HG03575 (cell line): ENCODE data around the gene FLOT1.

ENCODE experiments used
- ATAC-seq: cut with Tn5 transposase; IDR thresholded peaks from one replicate; pipeline ENCODE4 v1.9.1; 2021; ENCODE audit not compliant: unreplicated experiment, insufficient number of reproducible peaks, low FRiP score; ENCODE audit errors: extremely low read depth

The FLOT1 gene

DNA sequence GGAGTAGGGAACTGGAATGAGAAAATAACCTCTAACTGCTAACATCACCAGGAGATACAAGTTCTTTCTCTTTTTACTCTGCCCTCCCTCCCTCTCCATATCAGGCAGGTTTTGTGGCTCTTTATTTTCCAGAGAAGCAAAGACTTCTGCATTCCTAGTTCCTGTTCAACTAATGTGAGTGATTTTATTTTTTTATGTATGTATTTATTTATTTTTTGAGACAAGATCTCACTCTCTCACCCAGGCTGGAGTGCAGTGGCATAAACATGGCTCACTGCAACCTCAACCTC is 7.8 kb upstream of the FLOT1 start:
- ATAC-seq: no peak

DNA sequence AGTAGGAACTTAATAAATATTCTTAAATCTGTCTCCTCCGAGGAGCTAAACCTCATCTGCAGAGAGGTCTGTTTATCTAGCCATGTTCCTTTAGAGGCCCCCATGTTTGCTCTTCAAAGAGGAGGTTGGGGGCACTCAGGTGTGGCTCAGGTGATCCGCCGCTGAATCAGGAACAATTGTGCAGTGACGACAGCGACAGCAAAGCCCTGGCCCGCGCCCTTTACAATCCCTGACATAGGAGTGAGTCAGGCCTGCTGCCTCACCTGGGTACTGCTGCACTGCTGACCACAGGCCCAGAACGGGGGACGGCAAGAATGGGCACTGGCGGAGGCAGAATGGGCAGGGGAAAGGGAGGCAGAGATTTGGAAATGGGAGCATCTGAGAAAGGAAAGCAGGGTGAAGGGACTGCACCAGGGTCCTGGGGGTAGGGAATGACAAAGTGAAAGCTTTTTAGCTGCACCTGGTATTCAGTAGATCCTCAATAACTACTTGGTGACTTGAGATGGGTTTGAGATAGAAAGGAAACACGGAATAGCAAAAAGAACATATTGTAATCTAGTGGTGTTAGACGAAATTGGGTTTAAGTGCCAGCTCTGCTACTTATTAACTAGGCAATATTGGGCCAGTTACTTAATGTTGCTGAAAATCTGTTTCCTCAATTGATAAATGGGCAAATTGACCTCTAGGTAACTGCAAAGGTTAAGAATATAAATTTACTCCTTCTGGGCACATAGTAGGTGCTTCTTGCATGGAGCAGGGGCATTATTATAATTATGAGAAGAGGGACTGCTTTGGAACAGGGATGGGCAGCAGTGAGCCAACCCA is 7.3 kb upstream of the FLOT1 start:
- no peak for ATAC-seq

GRCh38 chr6:30748851-30749540 is 6.5 kb upstream of the FLOT1 start:
- no peak for ATAC-seq

- no peak for ATAC-seq
Measured at GRCh38 chr6:30747902-30748769, 5.6 kb upstream of the FLOT1 start.

DNA sequence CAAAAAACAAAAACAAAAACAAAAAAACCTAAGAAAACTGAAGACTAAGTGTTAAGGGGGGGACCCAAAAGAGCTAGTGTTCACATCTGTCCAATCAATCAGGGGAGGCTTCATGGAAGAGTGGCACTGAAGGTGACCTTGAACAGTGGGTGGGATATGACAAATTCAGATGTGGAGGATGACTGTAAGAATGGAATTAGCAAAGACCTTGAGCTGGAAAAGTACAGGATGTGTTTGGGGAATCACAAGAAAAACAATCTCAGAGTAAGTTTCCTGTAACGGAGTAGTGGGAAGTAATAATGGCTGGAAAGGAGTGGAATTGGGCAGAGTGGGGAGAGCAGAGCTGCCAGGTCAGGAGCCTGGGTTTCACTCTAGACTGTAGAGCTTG is 4.8 kb upstream of the FLOT1 start:
- no peak for ATAC-seq

DNA sequence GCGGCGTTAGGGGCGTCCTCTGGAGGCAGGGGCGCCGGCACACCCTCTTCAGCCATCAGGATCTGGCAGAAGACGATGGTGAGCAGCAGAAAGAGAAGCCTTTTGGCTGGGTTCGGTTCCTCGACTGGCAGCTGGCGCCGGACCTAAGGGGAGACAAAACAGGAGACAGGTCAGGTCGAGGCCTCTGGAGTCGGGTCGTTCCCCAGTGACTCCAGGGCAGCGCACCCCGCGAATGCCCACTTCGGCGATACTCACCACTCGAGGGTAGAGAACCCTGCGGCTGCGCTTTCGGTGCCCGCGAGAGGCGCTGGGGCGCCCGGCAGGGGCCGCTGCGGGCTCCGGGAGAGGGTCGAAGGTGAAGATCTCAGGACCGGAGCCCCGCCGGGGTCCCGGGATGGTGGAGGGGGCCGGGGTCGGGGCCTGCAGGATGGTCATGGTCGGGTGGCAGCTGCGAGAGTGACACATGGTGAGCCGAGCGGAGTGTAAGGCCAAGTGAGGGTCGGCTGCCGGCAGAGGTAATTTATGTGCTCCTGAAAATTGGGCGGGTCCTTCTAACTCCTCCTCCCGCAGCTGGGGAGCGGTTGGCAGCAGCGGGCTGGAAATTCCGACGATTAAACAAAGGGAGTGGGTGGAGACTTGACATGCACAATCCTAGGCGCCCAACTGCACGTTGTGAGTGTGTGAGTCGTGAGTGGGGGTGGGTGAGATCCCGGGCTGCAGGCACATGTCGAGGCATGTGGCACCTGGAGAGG is 1.7 kb upstream of the FLOT1 start, which contains the start of gene IER3:
IER3 (minus strand) TSS at position 494 of the 752 bp plus-strand sequence; CDS start at position 465, 29 bp downstream.
- no peak for ATAC-seq

DNA sequence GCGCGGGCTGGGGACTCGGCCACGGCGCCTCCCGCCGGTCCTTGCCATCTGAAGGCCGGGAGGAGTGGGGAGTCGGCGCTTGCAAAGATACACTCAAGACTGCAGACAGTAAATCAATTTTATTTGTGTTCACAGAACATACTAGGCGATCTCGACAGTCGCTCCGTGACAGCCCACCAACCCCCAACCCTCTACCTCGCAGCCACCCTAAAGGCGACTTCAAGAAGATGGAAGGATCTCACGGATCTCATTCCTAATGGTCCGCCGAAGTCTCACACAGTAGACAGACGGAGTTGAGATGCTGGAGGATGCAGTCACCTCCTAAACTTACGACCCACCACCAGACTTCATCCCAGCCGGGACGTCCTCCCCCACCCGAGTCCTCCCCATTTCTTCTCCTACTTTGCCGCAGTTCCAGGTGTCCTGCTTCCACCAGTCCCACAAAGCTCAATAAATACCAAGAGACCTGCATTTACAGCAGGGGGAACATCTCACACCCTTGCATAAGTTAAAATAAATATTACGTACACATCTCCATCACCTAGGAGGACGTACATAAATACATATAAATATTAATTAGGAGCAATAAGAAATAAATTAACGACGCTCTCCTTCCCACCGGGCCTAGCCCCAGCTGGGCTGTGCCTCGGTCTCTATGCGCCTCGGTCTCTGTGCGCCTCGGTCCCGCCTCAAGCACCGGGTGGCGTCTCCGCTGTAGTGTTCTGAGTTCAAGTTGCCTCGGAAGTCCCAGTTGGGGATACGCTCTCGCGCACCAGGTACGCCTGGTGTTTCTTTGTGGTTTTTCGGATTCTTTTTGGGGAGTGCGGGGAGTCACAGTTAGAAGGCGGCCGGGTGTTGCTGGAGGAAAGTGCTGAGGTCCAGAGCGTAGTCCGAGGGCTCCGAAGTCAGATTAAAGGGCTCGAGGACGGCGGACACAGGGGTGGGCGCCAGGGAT is 889 bp upstream of the FLOT1 start:
- no peak for ATAC-seq

DNA sequence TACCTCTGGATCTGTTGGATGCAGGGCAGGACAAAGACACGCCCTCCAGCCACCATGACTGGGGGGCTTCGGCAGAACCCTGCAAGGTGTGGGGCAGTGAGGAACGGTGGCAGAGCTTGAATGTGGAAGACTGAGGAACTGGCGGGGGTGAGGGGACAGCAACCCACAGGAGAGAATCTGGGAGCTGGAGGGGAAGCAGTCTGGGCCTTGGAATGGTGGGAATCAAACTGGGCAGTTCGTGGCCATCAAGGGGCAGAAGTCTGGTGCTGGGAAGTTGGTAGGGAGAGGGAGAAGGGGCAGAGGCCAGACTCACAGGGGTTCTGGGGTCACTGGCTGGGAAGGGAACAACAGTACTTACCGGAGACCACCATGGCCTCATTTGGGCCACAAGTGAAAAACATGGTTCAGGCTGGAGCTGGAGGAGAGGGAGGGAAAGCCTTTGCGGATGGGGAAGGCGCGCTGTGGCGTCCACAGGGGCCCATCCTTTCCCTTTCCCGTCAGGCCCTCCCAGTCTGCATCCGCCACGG is 635 bp downstream of the FLOT1 start:
- ATAC-seq: no peak

DNA sequence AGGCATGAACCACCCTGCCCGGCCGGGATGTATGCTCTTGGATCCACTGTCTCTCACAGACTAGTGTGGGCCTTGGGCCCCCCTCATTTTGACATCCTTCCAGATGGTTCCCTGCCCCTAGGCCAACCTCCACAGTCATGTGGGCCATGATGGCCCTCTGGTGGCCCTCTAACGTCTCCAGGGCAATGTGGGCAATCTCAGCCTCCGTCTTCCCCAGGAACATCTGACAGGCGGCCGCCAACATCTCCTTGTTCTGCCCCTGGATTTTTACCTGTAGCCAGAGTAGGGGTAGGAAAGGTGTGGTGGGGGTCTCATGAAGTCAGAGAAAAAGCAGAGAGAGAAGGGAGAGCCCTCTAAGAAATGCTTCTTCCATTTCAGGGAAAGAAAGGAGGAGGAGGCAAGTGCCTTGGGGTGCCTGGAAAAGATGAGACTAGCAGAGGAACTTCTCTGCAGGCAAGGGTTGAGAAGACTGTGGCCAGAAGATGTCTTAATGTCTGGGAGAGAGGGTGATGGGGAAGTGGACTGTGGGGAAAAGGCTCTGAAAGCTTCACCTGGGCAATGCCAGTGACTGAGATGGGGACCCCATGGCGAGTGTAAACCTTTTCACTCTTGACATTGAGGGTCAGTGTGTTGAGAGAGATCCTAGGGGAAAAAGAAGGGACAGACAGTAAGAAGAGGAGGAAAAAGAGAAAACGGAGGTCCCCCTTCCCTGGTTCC is 1.3 kb downstream of the FLOT1 start:
- no peak for ATAC-seq

DNA sequence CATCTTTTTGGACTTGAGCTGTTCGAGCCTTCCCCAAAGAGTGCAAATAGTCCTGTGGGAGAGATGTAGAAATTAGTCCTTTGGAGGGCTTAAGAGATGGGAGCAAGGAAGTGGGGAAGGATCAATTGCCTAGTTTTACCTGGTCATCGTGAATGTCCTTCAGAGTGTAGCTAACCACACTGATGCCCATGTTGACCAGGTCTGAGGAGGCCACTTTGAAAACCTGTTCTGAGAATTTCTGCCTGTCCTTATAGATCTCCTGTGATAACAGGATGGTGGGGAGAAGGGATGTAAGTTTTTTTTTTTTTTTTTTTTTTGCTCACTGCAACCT is 2.0 kb downstream of the FLOT1 start:
- ATAC-seq: no peak

GRCh38 chr6:30738532-30738931 is 4.0 kb downstream of the FLOT1 start:
- ATAC-seq: no peak

DNA sequence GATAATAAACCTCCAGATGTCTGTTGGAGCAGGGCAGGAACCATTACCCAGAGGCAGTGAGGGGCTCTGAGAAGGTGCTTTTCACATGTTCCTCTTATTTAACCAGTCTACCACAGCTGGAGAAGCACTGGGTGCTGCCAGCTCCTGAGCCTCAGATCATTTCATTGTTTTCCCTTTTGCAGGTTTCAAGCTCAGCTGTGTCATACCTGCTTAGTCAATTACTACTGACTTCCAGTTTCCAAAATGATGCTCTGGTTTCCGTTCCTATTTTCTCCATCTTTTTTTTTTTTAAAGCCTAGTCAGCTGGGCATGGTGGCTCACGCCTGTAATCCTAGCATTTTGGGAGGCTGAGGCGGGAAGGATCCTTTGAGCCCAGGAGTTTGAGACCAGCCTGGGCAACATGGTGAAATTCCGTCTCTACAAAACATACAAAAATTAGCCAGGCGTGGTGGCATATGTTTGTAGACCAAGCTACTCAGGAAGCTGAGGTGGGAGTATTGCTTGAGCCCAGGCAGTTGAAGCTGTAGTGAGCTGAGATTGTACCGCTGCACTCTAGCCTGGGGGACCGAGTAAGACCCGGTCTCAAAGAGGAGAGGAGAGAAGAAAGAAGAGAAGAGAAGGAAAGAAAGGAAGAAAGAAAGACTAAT is 6.7 kb downstream of the FLOT1 start:
- ATAC-seq: no peak

DNA sequence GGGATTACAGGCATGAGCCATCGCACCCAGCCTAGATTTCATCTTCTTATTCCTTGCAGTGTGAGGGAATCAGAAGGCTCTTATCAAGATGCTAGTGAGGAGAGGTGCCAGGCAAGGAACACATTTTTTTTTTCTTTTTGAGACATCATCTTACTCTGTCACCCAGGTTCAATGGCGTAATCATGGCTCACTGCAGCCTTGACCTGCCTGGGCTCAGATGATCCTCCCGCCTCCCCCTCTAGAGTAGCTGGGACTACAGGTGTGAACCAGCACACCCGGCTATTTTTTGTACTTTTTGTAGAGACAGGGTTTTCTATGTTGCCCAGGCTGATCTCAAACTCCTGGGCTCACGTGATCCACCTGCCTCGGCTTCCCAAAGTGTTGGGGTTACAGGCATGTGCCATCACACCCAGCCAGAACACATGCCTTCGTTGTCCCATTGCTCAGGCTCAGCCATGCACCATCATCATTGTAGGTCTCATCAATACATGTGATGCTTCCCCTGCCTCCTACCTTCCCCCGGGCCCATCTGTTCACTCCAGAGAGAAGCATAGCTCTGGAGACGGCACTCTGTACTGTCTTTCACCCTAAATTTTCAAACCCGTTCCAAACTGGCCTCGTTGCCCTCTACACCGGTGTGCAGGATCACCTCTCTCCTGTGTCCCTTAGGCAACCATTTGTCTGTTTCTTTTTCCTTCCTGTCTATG is 10.1 kb downstream of the FLOT1 start:
- ATAC-seq: no peak

DNA sequence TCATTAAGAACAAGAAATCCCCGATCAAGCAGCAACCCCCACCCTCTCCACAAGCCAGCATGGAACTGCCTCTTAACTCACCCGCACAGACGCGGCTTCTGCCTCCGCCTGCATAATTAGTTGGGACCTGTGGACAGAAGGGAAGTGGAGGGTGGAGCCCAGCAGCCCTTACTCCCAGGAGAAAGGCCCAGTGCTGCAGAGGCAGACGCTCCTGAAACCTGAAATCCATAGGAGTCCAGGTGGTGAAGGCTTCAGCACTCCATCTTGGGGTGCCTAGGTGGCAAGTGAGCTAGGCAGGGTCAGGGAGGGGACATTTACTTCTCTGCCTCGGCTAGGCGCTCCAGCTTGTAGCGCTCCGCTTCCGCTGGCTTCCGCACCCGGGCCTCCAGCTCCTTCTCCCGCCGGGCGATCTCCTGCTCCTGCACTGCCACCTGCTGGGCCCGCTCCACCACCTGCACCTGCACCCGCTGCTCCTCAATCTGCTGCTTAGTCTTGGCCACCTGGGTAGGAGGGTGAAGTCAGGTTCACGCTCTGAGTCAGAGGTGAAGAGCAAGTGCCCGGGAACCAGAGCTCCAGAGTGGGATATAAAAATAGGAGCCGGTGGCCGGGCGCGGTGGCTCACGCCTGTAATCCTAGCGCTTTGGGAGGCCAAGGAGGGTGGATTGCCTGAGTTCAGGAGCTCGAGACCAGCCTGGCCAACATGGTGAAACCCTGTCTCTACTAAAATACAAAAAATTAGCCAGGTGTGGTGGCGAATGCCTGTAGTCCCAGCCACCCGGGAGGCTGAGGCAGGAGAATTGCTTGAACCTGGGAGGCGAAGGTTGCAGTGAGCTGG is 11.7 kb downstream of the FLOT1 start:
- no peak for ATAC-seq

- no peak for ATAC-seq
Measured at GRCh38 chr6:30727920-30728553, 14.4 kb downstream of the FLOT1 start.
